DOHH2 (cell line): Measurements from ENCODE around the gene PHAX.
A peak's percentile ranks its signal among the peaks of the same experiment; 100 is the strongest.

Experiments used
- H3F3A ChIP-seq: fragments of 200-600 bp; sonication (generic), shearing (Covaris generic); 2 replicates; pipeline ENCODE4 v1.6.0; 2016; ENCODE audit warnings: antibody characterized with exemption, mild to moderate bottlenecking; ENCODE audit not compliant: control insufficient read depth, insufficient read depth
- H3K27ac ChIP-seq: fragments of 200-600 bp; sonication (generic); 2 replicates; pipeline ENCODE4 v1.5.1; 2014; ENCODE audit warnings: low read depth, mild to moderate bottlenecking, low read length, moderate library complexity
- H3K27me3 ChIP-seq: fragments of 200-600 bp; sonication (generic); 2 replicates; pipeline ENCODE4 v1.6.1; 2014; ENCODE audit warnings: mild to moderate bottlenecking, low read length, mixed read lengths; ENCODE audit not compliant: control insufficient read depth
- H3K36me3 ChIP-seq: fragments of 200-600 bp; sonication (generic); 2 replicates; pipeline ENCODE4 v1.6.1; 2014; ENCODE audit warnings: mild to moderate bottlenecking, low read length, moderate library complexity, mixed read lengths; ENCODE audit not compliant: control insufficient read depth
- H3K4me1 ChIP-seq: fragments of 200-600 bp; sonication (generic); 2 replicates; pipeline ENCODE4 v1.6.1; 2014; ENCODE audit warnings: mild to moderate bottlenecking, low read length, mixed read lengths; ENCODE audit not compliant: control insufficient read depth
- H3K4me2 ChIP-seq: fragments of 200-600 bp; sonication (generic); 2 replicates; pipeline ENCODE4 v1.6.0; 2014; ENCODE audit warnings: mild to moderate bottlenecking, low read length, moderate library complexity
- H3K4me3 ChIP-seq: fragments of 200-600 bp; sonication (generic); 2 replicates; pipeline ENCODE4 v1.5.1; 2014; ENCODE audit warnings: mild to moderate bottlenecking, low read length, mixed read lengths
- H3K79me2 ChIP-seq: fragments of 200-600 bp; sonication (generic); 2 replicates; pipeline ENCODE4 v1.6.1; 2014; ENCODE audit warnings: mild to moderate bottlenecking, low read length, mixed read lengths; ENCODE audit not compliant: control insufficient read depth
- H3K9me2 ChIP-seq: fragments of 200-600 bp; sonication (generic); replicated peaks from 2 replicates; pipeline ENCODE4 v1.6.1; 2014; ENCODE audit warnings: mild to moderate bottlenecking, low read length, mixed read lengths; ENCODE audit not compliant: control insufficient read depth
- H3K9me3 ChIP-seq: fragments of 200-600 bp; sonication (generic); 2 replicates; pipeline ENCODE4 v1.6.1; 2014; ENCODE audit warnings: antibody characterized with exemption, low read length, mixed read lengths; ENCODE audit not compliant: control insufficient read depth, insufficient read depth
- H4K20me1 ChIP-seq: fragments of 200-600 bp; sonication (generic); 2 replicates; pipeline ENCODE4 v1.6.0; 2014; ENCODE audit warnings: low read depth, mild to moderate bottlenecking, antibody characterized with exemption, low read length, moderate library complexity; ENCODE audit not compliant: control insufficient read depth, insufficient read depth
- CTCF ChIP-seq: fragments of 200-600 bp; sonication (generic); IDR thresholded peaks from one replicate; pipeline ENCODE4 v1.5.1; 2014; ENCODE audit warnings: antibody characterized with exemption, mild to moderate bottlenecking, low read depth, low read length; ENCODE audit not compliant: poor library complexity, severe bottlenecking
- EZH2phosphoT487 ChIP-seq: fragments of 200-600 bp; sonication (generic); IDR thresholded peaks from 2 replicates; pipeline ENCODE4 v1.6.1; 2017; ENCODE audit warnings: borderline replicate concordance, mild to moderate bottlenecking, antibody characterized with exemption, low read length, moderate library complexity, mixed read lengths

PHAX gene

GRCh38 chr5:126650463-126650862, 49.7 kb downstream of the PHAX start:
- Histone ChIP-seq H3K36me3 (no peaks in the 10 kb centered on the region), H3K4me1 (peaks cover 3% of the 10 kb centered on the region; the same call in 1 of the 2 replicates), H3K79me2 (no peaks in the 10 kb centered on the region), H3K9me3 (no peaks in the 10 kb centered on the region), H4K20me1 (no peaks in the 10 kb centered on the region), H3K27me3 (no peaks in the 10 kb centered on the region), H3F3A (no peaks in the 10 kb centered on the region), H3K27ac (no peak overlapping the region), H3K9me2 (no peaks in the 10 kb centered on the region), H3K4me2 (no peak overlapping the region), H3K4me3 (no peak overlapping the region)
- TF ChIP-seq EZH2phosphoT487: no peak
- no peak for TF ChIP-seq CTCF

- no peaks in the 10 kb centered on the region for H3F3A ChIP-seq
- H3K27me3 ChIP-seq: no peaks in the 10 kb centered on the region
- H3K79me2 ChIP-seq: no peaks in the 10 kb centered on the region
- peaks cover 3% of the 10 kb centered on the region; the same call in 1 of the 2 replicates for H3K4me1 ChIP-seq
- no peaks in the 10 kb centered on the region for H4K20me1 ChIP-seq
- H3K36me3 ChIP-seq: no peaks in the 10 kb centered on the region
- H3K9me3 ChIP-seq: no peaks in the 10 kb centered on the region
- no peak overlapping the region for H3K27ac ChIP-seq
- TF ChIP-seq CTCF (no peak), EZH2phosphoT487 (no peak)
- no peaks in the 10 kb centered on the region for H3K9me2 ChIP-seq
- no peak overlapping the region for H3K4me2 ChIP-seq
- no peak overlapping the region for H3K4me3 ChIP-seq
These were observed 50.3 kb downstream of the PHAX start for GRCh38 chr5:126651013-126651577.

- no peaks in the 10 kb centered on the region for H3K27me3 ChIP-seq
- H3K4me3 ChIP-seq: no peak overlapping the region
- TF ChIP-seq CTCF (peak; percentile 74), EZH2phosphoT487 (no peak)
- H4K20me1 ChIP-seq: no peaks in the 10 kb centered on the region
- no peaks in the 10 kb centered on the region for H3F3A ChIP-seq
- H3K9me3 ChIP-seq: no peaks in the 10 kb centered on the region
- no peaks in the 10 kb centered on the region for H3K9me2 ChIP-seq
- peaks cover 8% of the 10 kb centered on the region for H3K4me1 ChIP-seq
- H3K4me2 ChIP-seq: no peak overlapping the region
- no peak overlapping the region for H3K27ac ChIP-seq
- no peaks in the 10 kb centered on the region for H3K79me2 ChIP-seq
- H3K36me3 ChIP-seq: no peaks in the 10 kb centered on the region
These were observed 55.8 kb downstream of the PHAX start for GRCh38 chr5:126656401-126657007.
